MG63 (cell line): Measurements from ENCODE around the gene COPB1. TPM values are rescaled to one million over a fixed set of nuclear protein-coding genes. Genes with fewer than 3 reads are reported as not detected.
A peak's percentile ranks its signal among the peaks of the same experiment; 100 is the strongest.

Source experiments
- DNase-seq: peaks from one replicate; pipeline ENCODE4 v3.0.0-alpha.2; 2020
- H3K27me3 ChIP-seq: fragments of 250-450 bp; sonication (Bioruptor Pico); 2 replicates; pipeline ENCODE4 v1.5.1; 2020; ENCODE audit warnings: mild to moderate bottlenecking, moderate library complexity
- H3K36me3 ChIP-seq: fragments of 250-450 bp; sonication (Bioruptor Pico); 2 replicates; pipeline ENCODE4 v1.5.1; 2020; ENCODE audit warnings: mild to moderate bottlenecking, moderate library complexity
- H3K4me3 ChIP-seq: fragments of 250-450 bp; sonication (Bioruptor Pico); 2 replicates; pipeline ENCODE4 v1.5.1; 2020; ENCODE audit warnings: mild to moderate bottlenecking, moderate library complexity
- H3K9me3 ChIP-seq: fragments of 250-450 bp; sonication (Bioruptor Pico); 2 replicates; pipeline ENCODE4 v1.5.1; 2020; ENCODE audit warnings: mild to moderate bottlenecking, moderate library complexity
- total RNA-seq: library from RNA; depleted of rRNA; stranded (reverse); fragments of >200 nt; shearing (Covaris generic); gene quantifications from 2 replicates; pipeline ENCODE4 v1.2.3, GENCODE V29; 2014; ENCODE audit warnings: low replicate concordance

Gene COPB1
- total RNA-seq, 1 experiment from 2014 or later: 221 TPM

- H3K36me3 ChIP-seq: peaks cover 47% of the 10 kb centered on the region
- H3K27me3 ChIP-seq: no peaks in the 10 kb centered on the region
- DNase-seq: no peak
- H3K9me3 ChIP-seq: no peaks in the 10 kb centered on the region
- H3K4me3 ChIP-seq: no peak overlapping the region
Observed at GRCh38 chr11:14454861-14455632, 44.6 kb downstream of the COPB1 start.

- Histone ChIP-seq H3K36me3 (peaks cover 25% of the 10 kb centered on the region), H3K4me3 (no peak overlapping the region), H3K9me3 (no peaks in the 10 kb centered on the region), H3K27me3 (no peaks in the 10 kb centered on the region)
- no peak for DNase-seq
Observed at GRCh38 chr11:14451825-14452224, 47.8 kb downstream of the COPB1 start.

GRCh38 chr11:14449302-14449714 is 50.3 kb downstream of the COPB1 start:
- Histone ChIP-seq H3K9me3 (no peaks in the 10 kb centered on the region), H3K27me3 (no peaks in the 10 kb centered on the region), H3K36me3 (peaks cover 15% of the 10 kb centered on the region), H3K4me3 (no peak overlapping the region)
- DNase-seq: no peak

GRCh38 chr11:14448240-14448639 is 51.4 kb downstream of the COPB1 start:
- H3K9me3 ChIP-seq: no peaks in the 10 kb centered on the region
- H3K27me3 ChIP-seq: no peaks in the 10 kb centered on the region
- peaks cover 14% of the 10 kb centered on the region for H3K36me3 ChIP-seq
- no peak overlapping the region for H3K4me3 ChIP-seq
- no peak for DNase-seq

- no peak for DNase-seq
- no peaks in the 10 kb centered on the region for H3K36me3 ChIP-seq
- H3K4me3 ChIP-seq: no peak overlapping the region
- no peaks in the 10 kb centered on the region for H3K27me3 ChIP-seq
- no peaks in the 10 kb centered on the region for H3K9me3 ChIP-seq
Observed at GRCh38 chr11:14446701-14447169, 52.9 kb downstream of the COPB1 start.

GRCh38 chr11:14445542-14446530 is 53.8 kb downstream of the COPB1 start:
- H3K36me3 ChIP-seq: no peaks in the 10 kb centered on the region
- no peak for DNase-seq
- no peak overlapping the region; the same call in 1 of the 2 replicates for H3K4me3 ChIP-seq
- H3K27me3 ChIP-seq: no peaks in the 10 kb centered on the region
- H3K9me3 ChIP-seq: no peaks in the 10 kb centered on the region

GRCh38 chr11:14444441-14445189 is 55.0 kb downstream of the COPB1 start:
- DNase-seq: no peak
- H3K36me3 ChIP-seq: no peaks in the 10 kb centered on the region
- no peaks in the 10 kb centered on the region for H3K27me3 ChIP-seq
- H3K9me3 ChIP-seq: no peaks in the 10 kb centered on the region
- no peak overlapping the region for H3K4me3 ChIP-seq

GRCh38 chr11:14443638-14444037 is 56.0 kb downstream of the COPB1 start:
- no peak overlapping the region for H3K4me3 ChIP-seq
- no peaks in the 10 kb centered on the region for H3K36me3 ChIP-seq
- no peaks in the 10 kb centered on the region for H3K9me3 ChIP-seq
- no peaks in the 10 kb centered on the region for H3K27me3 ChIP-seq
- peak; percentile 31 for DNase-seq

GRCh38 chr11:14435717-14436512 is 63.7 kb downstream of the COPB1 start:
- DNase-seq: no peak
- Histone ChIP-seq H3K9me3 (no peaks in the 10 kb centered on the region), H3K27me3 (no peaks in the 10 kb centered on the region), H3K4me3 (no peak overlapping the region), H3K36me3 (no peaks in the 10 kb centered on the region)

- no peak for DNase-seq
Observed at GRCh38 chr11:14425621-14426020, 74.0 kb downstream of the COPB1 start.

GRCh38 chr11:14424096-14424495 is 75.5 kb downstream of the COPB1 start:
- H3K27me3 ChIP-seq: no peaks in the 10 kb centered on the region
- no peaks in the 10 kb centered on the region for H3K9me3 ChIP-seq
- no peak for DNase-seq
- no peak overlapping the region for H3K4me3 ChIP-seq
- H3K36me3 ChIP-seq: no peaks in the 10 kb centered on the region

More at GRCh38 chr11:14425621-14426020, 74.0 kb downstream of the COPB1 start:
- no peaks in the 10 kb centered on the region for H3K36me3 ChIP-seq
- H3K27me3 ChIP-seq: no peaks in the 10 kb centered on the region
- H3K9me3 ChIP-seq: no peaks in the 10 kb centered on the region
- H3K4me3 ChIP-seq: no peak overlapping the region

GRCh38 chr11:14423633-14424032 is 76.0 kb downstream of the COPB1 start:
- H3K9me3 ChIP-seq: no peaks in the 10 kb centered on the region
- no peaks in the 10 kb centered on the region for H3K36me3 ChIP-seq
- H3K27me3 ChIP-seq: no peaks in the 10 kb centered on the region
- no peak overlapping the region for H3K4me3 ChIP-seq
- peak; percentile 6 for DNase-seq

- H3K36me3 ChIP-seq: no peaks in the 10 kb centered on the region
- peak; percentile 9 for DNase-seq
- H3K9me3 ChIP-seq: no peaks in the 10 kb centered on the region
- H3K4me3 ChIP-seq: no peak overlapping the region
- no peaks in the 10 kb centered on the region for H3K27me3 ChIP-seq
Observed at GRCh38 chr11:14422814-14423182, 76.8 kb downstream of the COPB1 start.

GRCh38 chr11:14422052-14422813 is 77.4 kb downstream of the COPB1 start:
- DNase-seq: peak; percentile 97

GRCh38 chr11:14420223-14420622 is 79.4 kb downstream of the COPB1 start:
- Histone ChIP-seq H3K9me3 (no peaks in the 10 kb centered on the region), H3K27me3 (no peaks in the 10 kb centered on the region), H3K4me3 (no peak overlapping the region), H3K36me3 (no peaks in the 10 kb centered on the region)
- DNase-seq: no peak

More at GRCh38 chr11:14422052-14422813, 77.4 kb downstream of the COPB1 start:
- Histone ChIP-seq H3K4me3 (no peak overlapping the region), H3K36me3 (no peaks in the 10 kb centered on the region), H3K9me3 (no peaks in the 10 kb centered on the region), H3K27me3 (no peaks in the 10 kb centered on the region)
